NCI-H446 treated with DMSO at 0.1 percent for 48 hours (cell line): ENCODE measurements around the gene IL20RB.

Experiments used
- DNase-seq: peaks from one replicate; lab custom pipeline; 2025; lab: John Stamatoyannopoulos, UW

Gene IL20RB

GRCh38 chr3:137039570-137039969 is 81.8 kb downstream of the IL20RB start:
- DNase-seq: no peak

DNA sequence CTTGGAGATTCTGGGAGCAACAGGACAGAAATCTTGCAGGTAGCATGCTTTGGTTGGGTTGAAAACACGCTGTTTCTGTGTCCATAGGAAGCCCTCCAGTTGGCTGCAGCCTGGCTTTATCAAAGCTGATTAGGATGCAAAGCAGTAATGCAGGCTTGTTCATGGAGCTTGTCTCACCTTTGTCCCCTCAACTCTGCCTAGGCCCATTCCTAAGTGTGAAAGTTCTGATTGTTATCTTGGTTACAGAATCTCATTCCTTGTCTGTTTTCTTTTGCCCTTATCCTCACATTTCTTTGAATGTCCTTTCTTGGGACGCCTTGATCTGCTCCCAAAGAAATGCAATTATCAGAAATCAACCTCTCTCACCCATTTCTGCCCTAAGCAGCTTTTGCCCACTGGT is 83.5 kb downstream of the IL20RB start:
- no peak for DNase-seq

DNA sequence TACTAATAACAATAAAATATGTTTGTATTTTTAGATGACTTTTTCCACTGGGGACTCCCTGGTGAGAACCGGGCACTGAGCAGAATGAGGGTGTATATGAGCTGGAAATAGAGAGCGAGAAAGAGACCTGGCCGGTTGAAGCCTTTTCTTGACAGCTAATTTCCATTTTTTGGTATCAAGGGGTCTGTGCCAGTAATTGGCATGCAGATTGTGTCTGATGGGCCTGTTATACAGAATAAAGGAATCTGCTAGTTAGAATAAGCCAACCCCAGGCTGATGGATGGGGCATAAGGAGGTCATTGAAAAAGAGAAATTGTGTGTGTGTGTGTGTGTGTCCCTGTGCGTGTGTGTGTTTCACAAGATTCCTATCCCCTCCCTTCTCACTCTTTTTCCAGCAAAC is 83.9 kb downstream of the IL20RB start:
- DNase-seq: no peak

DNA sequence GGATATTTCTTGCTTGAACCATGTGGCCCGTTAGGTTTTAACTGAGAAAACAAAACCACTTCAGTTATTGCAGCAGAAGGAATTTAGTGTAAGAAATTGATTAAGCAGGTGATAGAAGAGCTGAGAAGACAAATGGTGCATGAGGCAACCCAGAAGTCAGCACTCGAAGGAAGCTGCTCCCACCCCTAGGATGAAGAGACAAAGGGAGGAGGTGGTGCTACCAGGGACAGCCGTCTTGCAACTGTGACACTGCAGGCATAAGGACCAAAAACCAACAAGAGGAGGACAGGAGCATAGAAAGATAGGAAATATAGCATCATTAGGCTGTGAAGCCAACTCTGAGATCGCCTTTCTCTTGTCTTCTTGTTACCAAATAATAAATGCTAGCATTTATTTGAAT is 89.0 kb downstream of the IL20RB start:
- no peak for DNase-seq

GRCh38 chr3:137047240-137047639 is 89.5 kb downstream of the IL20RB start:
- no peak for DNase-seq

- DNase-seq: no peak
Measured at GRCh38 chr3:137050281-137050680, 92.5 kb downstream of the IL20RB start.

DNA sequence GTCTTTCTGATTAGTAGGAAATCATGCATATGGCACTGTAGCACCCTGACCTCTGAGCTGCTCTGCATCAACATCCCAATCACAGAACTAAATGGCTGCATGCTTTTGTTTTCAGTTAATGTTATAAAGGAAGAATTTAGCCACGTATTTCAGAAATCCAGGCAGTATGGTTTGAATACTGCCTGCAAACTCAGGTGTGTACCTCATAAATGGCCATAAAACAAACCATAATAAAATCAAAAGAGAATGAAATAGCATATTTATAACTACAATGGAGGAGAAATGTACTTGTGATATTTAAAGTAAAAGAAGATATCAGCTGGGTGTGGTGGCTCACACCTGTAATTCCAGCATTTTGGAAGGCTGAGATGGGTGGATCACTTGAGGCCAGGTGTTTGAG is 94.5 kb downstream of the IL20RB start:
- DNase-seq: no peak
